GM23248 (cell line): ENCODE data around the gene KY.

Experiments
- EZH2 ChIP-seq: fragments of 200-600 bp; sonication (generic); IDR thresholded peaks from 2 replicates; pipeline ENCODE4 v1.6.1; 2018; ENCODE audit warnings: antibody characterized with exemption, mild to moderate bottlenecking; ENCODE audit not compliant: insufficient read depth, poor library complexity, severe bottlenecking
- EZH2phosphoT487 ChIP-seq: fragments of 200-600 bp; sonication (generic); IDR thresholded peaks from 2 replicates; pipeline ENCODE4 v1.6.1; 2018; ENCODE audit warnings: antibody characterized with exemption, moderate library complexity, mild to moderate bottlenecking, low read depth; ENCODE audit not compliant: insufficient read depth

- TF ChIP-seq EZH2 (no peak), EZH2phosphoT487 (no peak)
Measured at GRCh38 chr3:134625885-134626741, 24.7 kb downstream of the KY start.
